Stomach (tissue), 4 donors: ENCODE data around the gene LARGE1.

Experiments used
- CTCF ChIP-seq, 7 experiments: fragments of 450-650 bp in 4 of 7; fragments of 200-600 bp in 3 of 7; sonication (generic) in 3 of 7; IDR thresholded peaks; one replicate each; pipeline ENCODE4 v1.5.1; 2016 to 2019; ENCODE audit warnings: antibody characterized with exemption in 7 of 7, control low read depth in 2 of 7, mild to moderate bottlenecking in 1 of 7
- POLR2A ChIP-seq, 4 donors: fragments of 450-650 bp; IDR thresholded peaks; one replicate each; pipeline ENCODE4 v1.6.1; 2016; ENCODE audit warnings: antibody characterized with exemption in 4 of 4, control low read depth in 2 of 4, mild to moderate bottlenecking in 1 of 4, moderate library complexity in 1 of 4

- TF ChIP-seq POLR2A (IDR thresholded peaks at IDR 0.05), result no peak
- no peak for TF ChIP-seq CTCF (IDR thresholded peaks at IDR 0.05)
These were observed 547.4 kb downstream of the LARGE1 start for GRCh38 chr22:33372875-33373274.
